ENCODE results near the gene PSMA8.
A peak's percentile ranks its signal among the peaks of the same experiment; 100 is the strongest.
"Not testable (repeated sequence)": the region's sequence is repeated elsewhere in the genome, so short reads cannot be mapped to it uniquely, and the experiment has no call there.

PSMA8 gene

DNA sequence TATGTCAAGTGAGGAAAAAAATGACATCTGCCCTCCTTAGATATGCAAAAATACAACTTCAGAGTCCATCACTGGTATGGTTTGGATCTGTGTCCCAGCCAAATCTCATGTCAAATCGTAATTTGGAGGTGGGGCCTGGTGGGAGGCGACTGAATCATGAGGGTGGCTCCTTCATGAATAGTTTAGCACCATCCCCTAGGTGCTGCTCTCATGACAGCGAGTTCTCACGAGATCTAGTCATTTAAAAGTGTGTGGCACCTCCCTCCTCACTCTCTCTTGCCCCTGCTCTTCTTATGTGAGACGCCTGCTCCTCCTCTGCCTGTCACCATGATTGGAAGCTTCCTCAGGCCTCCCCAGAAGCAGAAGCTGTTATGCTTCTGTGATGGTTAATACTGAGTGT is 5.9 kb upstream of the PSMA8 start:
- H3K27me3 Mint-ChIP-seq: no peaks in the 10 kb centered on the region

DNA sequence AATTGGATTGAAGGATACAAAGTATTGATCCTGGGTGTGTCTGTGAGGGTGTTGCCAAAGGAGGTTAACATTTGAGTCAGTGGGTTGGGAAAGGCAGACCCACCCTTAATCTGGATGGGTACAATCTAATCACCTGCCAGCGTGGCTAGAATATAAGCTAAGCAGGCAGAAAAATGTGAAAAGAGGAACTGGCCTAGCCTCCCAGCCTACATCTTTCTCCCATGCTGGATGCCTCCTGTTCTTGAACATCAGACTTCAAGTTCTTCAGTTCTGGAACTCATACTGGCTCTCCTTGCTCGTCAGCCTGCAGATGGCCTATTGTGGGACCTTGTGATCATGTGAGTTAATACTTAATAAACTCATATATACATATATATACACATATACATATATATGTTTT is 5.5 kb upstream of the PSMA8 start:
- not testable (repeated sequence) for H3K27me3 Mint-ChIP-seq; H3K36me3 Mint-ChIP-seq (ENCODE audit: low read depth); H3K4me1 Mint-ChIP-seq (ENCODE audit: low read depth); DNase-seq; H3K9me3 Mint-ChIP-seq; H3K4me3 Mint-ChIP-seq; H3K27ac Mint-ChIP-seq

More for the DNA sequence above, 5.9 kb upstream of the PSMA8 start:
- Mint-ChIP-seq H3K4me3 (no peak overlapping the region), H3K27ac (no peak overlapping the region), H3K4me1 (ENCODE audit: low read depth) (peaks cover 4% of the 10 kb centered on the region), H3K36me3 (ENCODE audit: low read depth) (no peaks in the 10 kb centered on the region), H3K9me3 (peaks cover 8% of the 10 kb centered on the region)
- no peak for DNase-seq

DNA sequence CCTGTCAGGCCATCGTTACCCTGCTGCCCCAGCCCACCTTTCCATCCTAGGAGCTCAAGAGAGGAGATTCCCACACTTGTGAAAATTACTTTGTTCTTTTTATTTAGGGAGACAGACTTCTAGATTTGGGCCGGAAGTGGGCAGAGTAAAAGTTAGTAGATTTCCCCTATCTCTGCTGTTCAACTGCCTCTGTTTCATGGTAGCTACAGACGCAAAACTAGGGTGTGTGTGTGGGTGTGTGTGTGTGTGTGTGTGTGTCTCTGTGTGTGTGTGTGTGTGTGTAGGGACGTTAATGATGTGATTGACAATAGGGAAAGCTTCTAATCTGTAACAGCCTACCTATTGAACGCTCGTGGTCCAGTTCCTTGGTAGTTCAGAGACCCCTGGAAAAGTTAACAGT is 438 bp downstream of the PSMA8 start:
- Mint-ChIP-seq H3K4me1 (ENCODE audit: low read depth) (peaks cover 2% of the 10 kb centered on the region), H3K36me3 (ENCODE audit: low read depth) (peaks cover 3% of the 10 kb centered on the region), H3K27me3 (no peaks in the 10 kb centered on the region), H3K27ac (peak overlapping the region; percentile 94), H3K4me3 (peak overlapping the region; percentile 79), H3K9me3 (no peaks in the 10 kb centered on the region)
- DNase-seq: no peak

DNA sequence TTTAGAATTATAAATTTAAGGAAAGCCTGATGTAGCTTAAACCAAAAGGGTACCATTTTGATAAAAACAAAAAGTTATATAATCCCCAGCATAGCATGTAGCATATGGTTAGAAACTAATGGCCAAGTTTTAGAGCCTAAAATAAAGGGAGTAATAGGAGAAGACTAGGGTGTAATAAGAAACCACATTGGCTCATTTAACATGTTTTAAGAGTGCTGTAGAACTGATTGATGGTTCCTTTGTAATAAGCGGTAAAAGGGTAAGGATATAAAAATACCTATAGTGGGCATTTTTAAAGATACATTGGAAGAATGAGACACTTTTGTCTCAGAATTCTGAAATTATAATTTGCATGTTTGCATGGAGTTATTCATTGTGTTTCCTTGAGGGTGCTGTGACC is 1.9 kb downstream of the PSMA8 start:
- H3K4me1 Mint-ChIP-seq (ENCODE audit: low read depth): peaks cover 2% of the 10 kb centered on the region
- H3K4me3 Mint-ChIP-seq: no peak overlapping the region
- no peaks in the 10 kb centered on the region for H3K27me3 Mint-ChIP-seq

DNA sequence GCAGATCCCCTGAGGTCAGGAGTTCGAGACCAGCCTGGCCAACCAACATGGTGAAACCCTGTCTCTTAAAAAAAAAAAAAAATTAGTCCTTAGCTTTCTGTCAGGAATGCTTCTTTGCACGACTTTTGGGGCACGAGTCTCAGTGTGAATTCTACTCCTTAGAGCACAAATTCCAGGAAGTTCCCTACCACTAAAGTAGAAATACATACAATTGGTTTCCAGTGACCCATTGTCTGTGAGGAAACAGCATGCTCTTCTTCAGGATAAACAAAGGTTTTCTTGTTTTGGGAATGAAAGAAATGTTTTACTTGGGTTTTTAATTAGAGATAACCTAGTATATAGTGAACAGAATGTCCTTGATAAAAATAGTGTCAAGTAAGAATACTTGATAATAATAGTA is 23.7 kb downstream of the PSMA8 start:
- H3K36me3 Mint-ChIP-seq (ENCODE audit: low read depth): no peaks in the 10 kb centered on the region
- H3K27ac Mint-ChIP-seq: no peak overlapping the region
- no peaks in the 10 kb centered on the region for H3K4me1 Mint-ChIP-seq (ENCODE audit: low read depth)
- DNase-seq: no peak
- no peak overlapping the region for H3K4me3 Mint-ChIP-seq
- H3K9me3 Mint-ChIP-seq: no peaks in the 10 kb centered on the region
- H3K27me3 Mint-ChIP-seq: no peaks in the 10 kb centered on the region

More for the DNA sequence above, 1.9 kb downstream of the PSMA8 start:
- DNase-seq: no peak
- Mint-ChIP-seq H3K36me3 (ENCODE audit: low read depth) (peaks cover 3% of the 10 kb centered on the region), H3K27ac (no peak overlapping the region), H3K9me3 (no peaks in the 10 kb centered on the region)

DNA sequence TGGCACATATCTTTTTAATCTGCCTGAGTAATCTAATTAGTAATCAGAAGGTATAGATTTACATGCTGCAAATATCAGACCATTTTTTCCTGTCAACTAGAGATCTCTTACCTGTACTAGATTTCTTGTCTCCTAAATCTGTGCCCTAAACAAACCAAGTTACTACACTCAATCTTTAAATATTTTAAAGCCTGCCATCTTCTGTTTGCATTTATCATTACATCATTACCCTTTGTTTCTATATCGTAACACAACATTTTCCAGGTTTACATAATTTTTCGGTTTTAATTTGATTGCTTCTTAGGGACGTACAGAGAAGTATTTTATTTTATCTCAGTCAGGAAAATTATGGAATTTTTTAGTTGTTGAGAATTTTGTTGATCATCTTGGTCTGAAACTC is 25.7 kb downstream of the PSMA8 start:
- no peak overlapping the region for H3K4me3 Mint-ChIP-seq
- H3K4me1 Mint-ChIP-seq (ENCODE audit: low read depth): no peaks in the 10 kb centered on the region
- no peaks in the 10 kb centered on the region for H3K36me3 Mint-ChIP-seq (ENCODE audit: low read depth)
- no peak for DNase-seq
- H3K27me3 Mint-ChIP-seq: no peaks in the 10 kb centered on the region
- no peak overlapping the region for H3K27ac Mint-ChIP-seq
- H3K9me3 Mint-ChIP-seq: no peaks in the 10 kb centered on the region

DNA sequence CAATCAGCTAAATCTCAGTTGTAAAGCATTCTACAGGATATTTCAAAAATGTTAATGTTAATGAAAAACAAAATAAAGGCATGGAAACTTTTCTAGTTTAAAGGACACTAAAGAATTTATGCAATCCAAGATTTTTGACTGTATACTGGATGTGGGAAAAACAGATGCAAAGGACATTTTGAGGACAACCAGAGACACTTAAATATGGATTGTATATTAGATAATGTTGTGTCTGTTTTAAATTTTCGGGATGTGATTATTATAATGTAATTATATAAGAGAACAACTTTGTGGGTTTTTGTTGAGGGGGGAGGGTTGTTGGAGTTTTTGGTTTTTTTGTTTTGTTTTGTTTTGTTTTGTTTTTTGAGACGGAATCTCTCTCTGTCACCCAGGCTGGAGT is 30.9 kb downstream of the PSMA8 start:
- H3K4me1 Mint-ChIP-seq (ENCODE audit: low read depth): no peaks in the 10 kb centered on the region
- no peak for DNase-seq
- no peaks in the 10 kb centered on the region for H3K27me3 Mint-ChIP-seq
- H3K27ac Mint-ChIP-seq: no peak overlapping the region
- no peaks in the 10 kb centered on the region for H3K9me3 Mint-ChIP-seq
- H3K4me3 Mint-ChIP-seq: no peak overlapping the region
- no peaks in the 10 kb centered on the region for H3K36me3 Mint-ChIP-seq (ENCODE audit: low read depth)

DNA sequence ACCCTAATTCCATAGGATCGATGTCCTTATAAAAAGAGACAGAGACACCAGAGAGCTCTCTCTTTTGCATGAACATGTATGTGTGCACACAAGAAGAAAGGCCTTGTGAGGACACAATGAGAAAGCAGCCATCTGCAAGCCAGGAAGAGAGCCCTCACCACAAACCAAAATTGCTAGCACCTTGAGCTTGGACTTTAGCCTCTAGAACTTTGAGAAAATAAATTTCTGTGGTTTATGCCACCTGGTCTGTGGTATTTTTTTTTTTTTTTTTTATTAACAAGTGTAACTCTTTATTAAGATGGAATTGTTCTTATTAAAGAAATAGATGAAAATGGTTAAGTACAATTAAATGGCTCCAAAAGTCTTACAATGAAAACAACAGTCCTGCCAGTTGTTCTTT is 33.9 kb downstream of the PSMA8 start:
- not testable (repeated sequence) for H3K4me3 Mint-ChIP-seq; DNase-seq; H3K36me3 Mint-ChIP-seq (ENCODE audit: low read depth); H3K27ac Mint-ChIP-seq; H3K4me1 Mint-ChIP-seq (ENCODE audit: low read depth); H3K9me3 Mint-ChIP-seq; H3K27me3 Mint-ChIP-seq

DNA sequence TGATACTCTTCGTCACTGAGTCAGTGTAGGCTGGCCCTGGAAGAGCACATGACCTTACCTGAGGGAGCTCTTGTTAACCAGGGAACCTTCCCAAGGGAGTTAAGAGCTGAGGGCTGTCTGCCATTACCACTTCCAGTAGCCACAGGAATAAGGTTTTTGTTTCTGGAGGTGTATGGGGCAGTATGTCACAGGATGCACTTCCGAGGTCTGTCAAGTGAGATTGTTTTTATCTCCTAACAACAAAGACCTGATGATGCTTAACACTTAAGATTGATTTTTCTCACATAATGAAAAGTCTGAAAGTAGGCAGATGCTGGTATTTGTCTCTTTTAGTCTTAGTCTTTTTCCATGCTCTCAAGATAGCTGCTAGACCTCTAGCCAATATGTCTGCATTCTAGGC is 41.8 kb downstream of the PSMA8 start:
- Mint-ChIP-seq H3K27ac (no peak overlapping the region), H3K4me3 (no peak overlapping the region), H3K27me3 (no peaks in the 10 kb centered on the region), H3K9me3 (no peaks in the 10 kb centered on the region), H3K36me3 (ENCODE audit: low read depth) (no peaks in the 10 kb centered on the region), H3K4me1 (ENCODE audit: low read depth) (peaks cover 17% of the 10 kb centered on the region)
- DNase-seq: no peak

DNA sequence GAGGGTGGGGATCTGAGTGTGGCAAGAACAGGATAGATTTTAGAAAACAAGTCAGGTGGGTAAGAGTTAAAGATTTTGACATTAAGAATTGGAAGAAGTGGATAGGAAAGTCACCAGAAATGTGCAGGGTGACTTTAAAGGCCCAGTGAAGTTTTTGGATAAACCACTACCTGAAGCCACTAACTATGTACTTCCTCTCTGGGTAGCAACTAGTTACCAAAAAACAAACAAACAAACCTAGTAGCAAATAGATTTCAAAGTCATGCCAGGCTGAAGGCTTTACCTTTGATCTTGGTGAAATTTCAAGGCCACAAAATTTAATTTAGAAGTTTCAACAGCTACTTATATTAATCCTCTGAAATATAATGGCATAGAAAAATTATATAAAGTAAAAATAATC is 42.5 kb downstream of the PSMA8 start:
- no peaks in the 10 kb centered on the region for H3K27me3 Mint-ChIP-seq
- no peaks in the 10 kb centered on the region for H3K9me3 Mint-ChIP-seq
- H3K27ac Mint-ChIP-seq: no peak overlapping the region
- H3K36me3 Mint-ChIP-seq (ENCODE audit: low read depth): no peaks in the 10 kb centered on the region
- H3K4me1 Mint-ChIP-seq (ENCODE audit: low read depth): peaks cover 17% of the 10 kb centered on the region
- H3K4me3 Mint-ChIP-seq: no peak overlapping the region
- no peak for DNase-seq

DNA sequence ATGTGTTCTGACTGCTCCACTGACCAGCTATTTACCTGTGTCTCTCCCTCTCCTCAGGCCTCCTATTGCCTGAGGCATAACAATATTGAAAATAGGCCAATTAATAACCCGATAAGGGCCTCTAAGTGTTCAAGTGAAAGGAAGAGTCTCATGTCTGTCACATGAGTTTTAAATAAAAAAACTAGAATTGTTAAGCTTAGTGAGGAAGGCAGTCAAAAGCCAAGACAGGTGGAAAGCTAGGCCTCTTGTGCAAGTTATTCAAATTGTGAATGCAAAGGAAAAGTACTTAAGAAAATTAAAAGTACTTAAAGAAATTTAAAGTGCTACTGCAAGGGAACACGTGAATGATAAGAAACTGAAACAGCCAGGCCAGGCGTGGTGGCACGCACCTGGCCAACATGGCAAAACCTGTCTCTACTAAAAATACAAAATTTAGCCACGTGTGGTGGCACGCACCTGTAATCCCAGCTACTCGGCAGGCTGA is 47.7 kb downstream of the PSMA8 start:
- H3K27me3 Mint-ChIP-seq: no peaks in the 10 kb centered on the region
- no peaks in the 10 kb centered on the region for H3K36me3 Mint-ChIP-seq (ENCODE audit: low read depth)
- H3K4me1 Mint-ChIP-seq (ENCODE audit: low read depth): no peaks in the 10 kb centered on the region
- no peaks in the 10 kb centered on the region for H3K9me3 Mint-ChIP-seq
- no peak overlapping the region for H3K4me3 Mint-ChIP-seq
- no peak overlapping the region for H3K27ac Mint-ChIP-seq
- no peak for DNase-seq

DNA sequence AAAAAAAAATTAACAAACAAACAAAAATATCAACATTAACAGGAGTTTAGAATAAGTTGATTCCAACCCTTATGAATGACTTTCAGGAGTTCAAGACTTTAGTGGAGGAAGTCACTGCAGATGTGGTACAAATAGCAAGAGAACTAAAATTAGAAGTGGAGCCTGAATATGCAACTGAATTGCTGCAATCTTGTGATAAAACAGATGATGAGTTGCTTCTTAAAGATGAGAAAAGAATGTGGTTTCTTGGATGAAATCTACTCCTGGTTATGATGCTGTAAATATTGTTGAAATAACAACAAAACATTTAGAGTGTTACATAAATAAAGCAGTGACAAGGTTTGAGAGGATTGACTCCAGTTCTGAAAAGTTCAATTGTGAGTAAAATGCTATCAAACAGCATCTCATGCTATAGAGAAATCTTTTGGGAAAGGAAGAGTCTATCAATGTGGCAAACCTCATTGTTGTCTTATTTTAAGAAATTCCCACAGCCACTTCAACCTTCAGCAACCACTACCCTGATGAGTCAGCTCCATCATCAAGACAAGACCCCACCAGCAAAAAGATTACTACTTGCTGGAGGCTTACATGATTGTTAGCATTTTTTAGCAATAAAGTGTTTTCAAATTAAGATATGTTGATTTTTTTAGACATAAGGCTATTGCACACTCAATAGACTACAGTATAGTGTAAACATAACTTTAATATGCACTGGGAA is 49.9 kb downstream of the PSMA8 start:
- no peaks in the 10 kb centered on the region for H3K9me3 Mint-ChIP-seq
- no peak for DNase-seq
- no peaks in the 10 kb centered on the region for H3K36me3 Mint-ChIP-seq (ENCODE audit: low read depth)
- no peak overlapping the region for H3K4me3 Mint-ChIP-seq
- H3K4me1 Mint-ChIP-seq (ENCODE audit: low read depth): no peaks in the 10 kb centered on the region
- no peak overlapping the region for H3K27ac Mint-ChIP-seq
- no peaks in the 10 kb centered on the region for H3K27me3 Mint-ChIP-seq

DNA sequence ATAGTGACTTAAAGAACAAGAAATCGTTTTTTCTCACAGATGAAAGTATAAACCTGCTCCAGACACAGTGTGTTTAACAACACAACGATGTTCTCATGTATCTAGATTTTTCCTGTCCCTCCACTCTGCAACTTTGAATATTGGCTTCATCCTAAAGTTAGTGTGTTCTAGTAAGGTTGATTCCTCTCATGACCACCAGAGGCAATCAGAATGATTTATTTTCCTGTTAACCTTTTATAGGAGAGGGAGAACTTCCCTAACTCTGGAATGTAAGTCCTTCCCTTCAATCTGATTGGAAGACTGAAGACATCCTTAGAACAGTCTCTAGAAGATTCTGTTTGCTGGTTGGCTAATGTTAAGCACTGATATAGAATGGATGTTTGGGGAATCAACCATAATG is 51.6 kb downstream of the PSMA8 start:
- H3K27ac Mint-ChIP-seq: no peak overlapping the region
- DNase-seq: no peak

DNA sequence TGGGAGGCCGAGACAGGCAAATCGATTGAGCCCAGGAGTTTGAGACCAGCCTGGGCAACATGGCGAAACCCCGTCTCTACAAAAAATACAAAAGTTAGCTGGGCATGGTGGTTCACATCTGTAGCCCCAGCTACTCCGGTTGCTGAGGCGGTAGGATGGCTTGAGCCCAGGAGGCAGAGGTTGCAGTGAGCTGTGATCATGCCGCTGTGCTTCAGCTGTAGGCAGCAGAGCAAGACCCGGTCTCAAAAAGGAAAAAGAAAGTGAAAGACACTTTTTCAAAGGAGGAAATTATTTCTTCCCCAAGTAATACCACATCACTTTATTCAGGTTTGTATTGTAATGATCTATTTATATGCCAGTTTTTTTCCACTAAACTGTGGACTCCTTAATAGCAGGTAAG is 56.8 kb downstream of the PSMA8 start:
- Mint-ChIP-seq H3K4me1 (ENCODE audit: low read depth) (peaks cover 14% of the 10 kb centered on the region), H3K36me3 (ENCODE audit: low read depth) (no peaks in the 10 kb centered on the region), H3K9me3 (no peaks in the 10 kb centered on the region), H3K4me3 (peak overlapping the region; percentile 76), H3K27ac (peak overlapping the region; percentile 91), H3K27me3 (no peaks in the 10 kb centered on the region)
- DNase-seq: peak; percentile 56

More for the DNA sequence above, 51.6 kb downstream of the PSMA8 start:
- peaks cover 7% of the 10 kb centered on the region for H3K4me1 Mint-ChIP-seq (ENCODE audit: low read depth)
- no peaks in the 10 kb centered on the region for H3K36me3 Mint-ChIP-seq (ENCODE audit: low read depth)
- H3K9me3 Mint-ChIP-seq: no peaks in the 10 kb centered on the region
- H3K4me3 Mint-ChIP-seq: no peak overlapping the region
- H3K27me3 Mint-ChIP-seq: no peaks in the 10 kb centered on the region

DNA sequence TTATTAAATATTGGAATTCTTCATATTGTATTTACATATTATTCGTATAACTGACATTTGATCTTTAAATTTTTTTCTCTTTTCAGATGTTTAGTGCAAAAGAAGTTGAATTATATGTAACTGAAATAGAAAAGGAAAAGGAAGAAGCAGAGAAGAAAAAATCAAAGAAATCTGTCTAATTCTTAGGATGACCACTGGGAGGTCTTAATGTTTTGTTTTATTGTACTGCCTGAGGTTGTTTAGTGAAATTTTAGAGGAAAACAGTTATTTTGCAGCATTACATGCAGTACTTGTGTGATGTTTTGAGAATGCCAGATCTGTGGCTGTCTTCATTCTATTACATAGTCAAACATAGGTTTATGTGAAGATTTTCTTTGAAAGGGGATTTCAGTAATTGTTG is 58.6 kb downstream of the PSMA8 start:
- no peaks in the 10 kb centered on the region for H3K36me3 Mint-ChIP-seq (ENCODE audit: low read depth)
- H3K27me3 Mint-ChIP-seq: no peaks in the 10 kb centered on the region
- no peak overlapping the region for H3K4me3 Mint-ChIP-seq
- DNase-seq: no peak
- H3K9me3 Mint-ChIP-seq: no peaks in the 10 kb centered on the region
- peaks cover 14% of the 10 kb centered on the region for H3K4me1 Mint-ChIP-seq (ENCODE audit: low read depth)
- H3K27ac Mint-ChIP-seq: no peak overlapping the region

DNA sequence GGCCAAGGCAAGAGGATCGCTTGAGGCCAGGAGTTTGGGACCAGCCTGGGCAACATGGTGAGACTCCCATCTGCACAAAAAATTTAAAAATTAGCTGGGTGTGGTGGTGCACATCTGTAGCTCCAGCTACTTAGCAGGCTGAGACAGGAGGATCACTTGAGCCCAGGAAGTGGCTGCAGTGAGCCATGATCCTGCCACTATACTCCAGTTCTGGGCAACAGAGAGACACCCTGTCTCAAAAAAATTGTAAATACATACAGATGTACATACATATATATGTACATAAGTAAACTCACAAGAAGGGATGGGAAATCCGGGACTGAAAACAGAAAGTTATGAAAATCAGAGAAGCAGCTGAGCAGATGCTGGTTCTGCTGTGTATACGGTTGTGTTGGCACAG is 62.9 kb downstream of the PSMA8 start:
- Mint-ChIP-seq H3K27ac (no peak overlapping the region), H3K9me3 (no peaks in the 10 kb centered on the region), H3K4me3 (no peak overlapping the region), H3K36me3 (ENCODE audit: low read depth) (no peaks in the 10 kb centered on the region), H3K27me3 (no peaks in the 10 kb centered on the region), H3K4me1 (ENCODE audit: low read depth) (peaks cover 3% of the 10 kb centered on the region)
- DNase-seq: no peak

All from activated T-cell treated with anti-CD3 and anti-CD28 coated beads, Interleukin-2, amount 50 U/mL, for 24 hours (primary cell).